Regular cardiac myocyte (primary cell): ENCODE data around the gene ACSS1. TPM values are rescaled to one million over a fixed set of nuclear protein-coding genes. Genes with fewer than 3 reads are reported as not detected.

ENCODE experiments used
- total RNA-seq: library from RNA; depleted of rRNA; stranded (reverse); fragments of >200 nt; gene quantifications from 2 replicates; pipeline ENCODE4 v1.2.3, GENCODE V29; 2014

Gene ACSS1
- 2.3 and 6.8 TPM in 2 replicates for total RNA-seq

GRCh38 chr20:25058051-25058846 is at the start of gene ACSS1:
Gene ACSS1, minus strand, starts transcription at chr20:25058139. Its CDS starts 37 bp downstream, at chr20:25058102.

GRCh38 chr20:25081730-25082497 is 24.0 kb upstream of the ACSS1 start, which contains the start of gene VSX1:
Gene VSX1, minus strand, starts transcription at chr20:25082141. Its CDS starts 45 bp downstream, at chr20:25082096.

GRCh38 chr20:24992487-24993205 is 65.3 kb downstream of the ACSS1 start, which contains the start of gene APMAP:
Gene APMAP, minus strand, starts transcription at chr20:24992751. Its CDS starts 63 bp downstream, at chr20:24992688.

Other genes with a start within 250 kb of the ACSS1 start
- not detected in 2 replicates for gene CST7, start 108.9 kb downstream of the ACSS1 start, total RNA-seq
- 93.7 and 146 TPM in 2 replicates for gene APMAP, start 65.4 kb downstream of the ACSS1 start, total RNA-seq
- not detected in 2 replicates for gene VSX1, start 24.0 kb upstream of the ACSS1 start, total RNA-seq
- gene ENTPD6, start 137.6 kb upstream of the ACSS1 start, total RNA-seq, result 44.3 and 81.9 TPM in 2 replicates
- 54.7 and 195 TPM in 2 replicates for gene PYGB, start 189.9 kb upstream of the ACSS1 start, total RNA-seq